DND-41 (cell line): ENCODE results near the gene TRAF3IP1.

ENCODE experiments used
- ATAC-seq: fragments of 200-7000 bp; cut with Tn5 transposase; 3 replicates; pipeline ENCODE4 v1.9.1; 2021; ENCODE audit warnings: low read depth; ENCODE audit not compliant: insufficient read depth
- DNase-seq: peaks from one replicate; pipeline ENCODE4 v3.0.0-alpha.2; 2020
- H2AFZ ChIP-seq: 2 replicates; pipeline ENCODE4 v1.6.0; 2012; ENCODE audit warnings: low read depth, low read length
- H3K27ac ChIP-seq: 2 replicates; pipeline ENCODE4 v1.5.1; 2012; ENCODE audit warnings: low read length, inconsistent platforms
- H3K27me3 ChIP-seq: fragments of 200-600 bp; sonication (generic); 2 replicates; pipeline ENCODE4 v1.6.0; 2012; ENCODE audit warnings: low read length, mild to moderate bottlenecking, inconsistent platforms; ENCODE audit not compliant: insufficient read depth, poor library complexity
- H3K36me3 ChIP-seq: 2 replicates; pipeline ENCODE4 v1.5.1; 2012; ENCODE audit warnings: low read length, inconsistent platforms; ENCODE audit not compliant: insufficient read depth
- H3K4me1 ChIP-seq: 2 replicates; pipeline ENCODE4 v1.5.1; 2012; ENCODE audit warnings: mild to moderate bottlenecking, low read length; ENCODE audit not compliant: insufficient read depth
- H3K4me2 ChIP-seq: 2 replicates; pipeline ENCODE4 v1.6.0; 2012; ENCODE audit warnings: mild to moderate bottlenecking, moderate library complexity, low read length, inconsistent platforms; ENCODE audit not compliant: insufficient read depth
- H3K4me3 ChIP-seq, 2 experiments: fragments of 200-600 bp in 1 of 2; shearing (Covaris generic) in 1 of 2; 2 replicates each; pipeline ENCODE4 v1.5.1; 2012 to 2016; ENCODE audit warnings: inconsistent platforms in 2 of 2, low read length in 2 of 2, mild to moderate bottlenecking in 2 of 2, low read depth in 1 of 2, moderate library complexity in 1 of 2
- H3K79me2 ChIP-seq: 2 replicates; pipeline ENCODE4 v1.6.0; 2012; ENCODE audit warnings: low read length, inconsistent platforms; ENCODE audit not compliant: insufficient read depth
- H3K9ac ChIP-seq: 2 replicates; pipeline ENCODE4 v1.6.0; 2012; ENCODE audit warnings: low read depth, mild to moderate bottlenecking, inconsistent platforms, low read length, moderate library complexity
- H3K9me3 ChIP-seq: 2 replicates; pipeline ENCODE4 v1.5.1; 2012; ENCODE audit warnings: low read length, moderate library complexity, mild to moderate bottlenecking, inconsistent platforms; ENCODE audit not compliant: insufficient read depth, severe bottlenecking
- H4K20me1 ChIP-seq: 2 replicates; pipeline ENCODE4 v1.6.0; 2012; ENCODE audit warnings: low read length; ENCODE audit not compliant: insufficient read depth
- EZH2 ChIP-seq: IDR thresholded peaks from 3 replicates; pipeline ENCODE4 v1.6.1; 2012; ENCODE audit warnings: borderline replicate concordance, low read depth, mild to moderate bottlenecking, moderate library complexity, low read length, inconsistent platforms; ENCODE audit not compliant: severe bottlenecking
- TF ChIP-seq, protein P1 (sequence below): IDR thresholded peaks from 2 replicates; pipeline ENCODE4 v1.5.1; 2012; ENCODE audit warnings: borderline replicate concordance, low read length, moderate library complexity, mild to moderate bottlenecking; ENCODE audit not compliant: poor library complexity, severe bottlenecking; ENCODE audit errors: extremely low read depth

Gene TRAF3IP1

DNA sequence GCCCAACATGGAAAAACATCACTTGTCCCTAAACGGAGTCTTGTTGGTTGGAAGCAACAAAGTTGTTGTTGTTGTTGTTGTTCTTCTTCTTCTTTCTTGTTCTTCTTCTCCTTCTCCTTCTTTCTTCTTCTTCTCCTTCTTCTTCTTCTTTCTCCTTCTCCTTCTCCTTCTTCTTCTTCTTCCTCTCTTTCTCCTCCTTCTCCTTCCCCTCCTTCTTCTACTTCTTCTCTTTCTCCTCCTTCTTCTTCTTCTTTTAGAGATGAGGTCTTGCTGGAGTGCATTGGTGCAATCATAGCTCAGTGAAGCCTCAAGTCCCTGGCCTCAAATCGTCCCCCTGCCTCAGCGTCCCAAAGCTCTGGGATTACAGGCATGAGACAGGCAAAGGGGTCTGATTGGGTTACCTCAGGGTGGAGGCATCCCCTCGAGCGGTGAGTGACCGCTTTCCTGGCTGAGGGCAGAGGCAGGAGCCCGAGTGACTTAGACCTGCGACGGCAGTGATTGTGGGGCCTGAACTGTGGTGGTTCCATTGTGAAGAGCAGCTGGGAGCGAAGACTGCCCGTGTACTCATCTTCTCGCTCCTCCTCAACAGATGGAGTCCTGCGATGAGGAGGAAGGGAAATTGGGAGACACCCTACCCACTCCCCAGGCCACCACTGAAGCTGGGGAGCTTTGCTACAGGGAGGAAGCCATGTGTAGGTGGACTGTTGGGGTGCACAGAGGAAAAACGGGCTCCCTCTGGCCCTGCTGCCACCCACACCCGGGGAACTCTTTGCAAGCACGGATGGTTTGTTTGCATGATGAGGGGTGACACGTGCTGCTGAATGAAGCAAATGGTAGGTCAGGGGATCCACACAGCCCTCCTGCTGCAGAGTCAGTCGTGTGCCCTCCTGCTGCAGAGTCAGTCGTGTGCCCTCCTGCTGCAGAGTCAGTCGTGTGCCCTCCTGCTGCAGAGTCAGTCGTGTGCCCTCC, 24.9 kb upstream of the TRAF3IP1 start:
- Histone ChIP-seq H3K79me2 (no peaks in the 10 kb centered on the region), H3K27me3 (peaks cover 8% of the 10 kb centered on the region), H3K4me1 (no peaks in the 10 kb centered on the region), H2AFZ (no peak overlapping the region), H3K9ac (no peak overlapping the region), H3K4me2 (no peak overlapping the region), H3K9me3 (no peaks in the 10 kb centered on the region), H3K4me3 (no peak overlapping the region), H3K36me3 (no peaks in the 10 kb centered on the region), H4K20me1 (0 out of 2 replicates have a peak, but pooled peaks cover 3% of the 10 kb centered on the region), H3K27ac (no peak overlapping the region)
- no peak for DNase-seq
- no peak for ATAC-seq
- no peak for TF ChIP-seq EZH2
- TF ChIP-seq, protein P1, sequence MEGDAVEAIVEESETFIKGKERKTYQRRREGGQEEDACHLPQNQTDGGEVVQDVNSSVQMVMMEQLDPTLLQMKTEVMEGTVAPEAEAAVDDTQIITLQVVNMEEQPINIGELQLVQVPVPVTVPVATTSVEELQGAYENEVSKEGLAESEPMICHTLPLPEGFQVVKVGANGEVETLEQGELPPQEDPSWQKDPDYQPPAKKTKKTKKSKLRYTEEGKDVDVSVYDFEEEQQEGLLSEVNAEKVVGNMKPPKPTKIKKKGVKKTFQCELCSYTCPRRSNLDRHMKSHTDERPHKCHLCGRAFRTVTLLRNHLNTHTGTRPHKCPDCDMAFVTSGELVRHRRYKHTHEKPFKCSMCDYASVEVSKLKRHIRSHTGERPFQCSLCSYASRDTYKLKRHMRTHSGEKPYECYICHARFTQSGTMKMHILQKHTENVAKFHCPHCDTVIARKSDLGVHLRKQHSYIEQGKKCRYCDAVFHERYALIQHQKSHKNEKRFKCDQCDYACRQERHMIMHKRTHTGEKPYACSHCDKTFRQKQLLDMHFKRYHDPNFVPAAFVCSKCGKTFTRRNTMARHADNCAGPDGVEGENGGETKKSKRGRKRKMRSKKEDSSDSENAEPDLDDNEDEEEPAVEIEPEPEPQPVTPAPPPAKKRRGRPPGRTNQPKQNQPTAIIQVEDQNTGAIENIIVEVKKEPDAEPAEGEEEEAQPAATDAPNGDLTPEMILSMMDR, result no peak

DNA sequence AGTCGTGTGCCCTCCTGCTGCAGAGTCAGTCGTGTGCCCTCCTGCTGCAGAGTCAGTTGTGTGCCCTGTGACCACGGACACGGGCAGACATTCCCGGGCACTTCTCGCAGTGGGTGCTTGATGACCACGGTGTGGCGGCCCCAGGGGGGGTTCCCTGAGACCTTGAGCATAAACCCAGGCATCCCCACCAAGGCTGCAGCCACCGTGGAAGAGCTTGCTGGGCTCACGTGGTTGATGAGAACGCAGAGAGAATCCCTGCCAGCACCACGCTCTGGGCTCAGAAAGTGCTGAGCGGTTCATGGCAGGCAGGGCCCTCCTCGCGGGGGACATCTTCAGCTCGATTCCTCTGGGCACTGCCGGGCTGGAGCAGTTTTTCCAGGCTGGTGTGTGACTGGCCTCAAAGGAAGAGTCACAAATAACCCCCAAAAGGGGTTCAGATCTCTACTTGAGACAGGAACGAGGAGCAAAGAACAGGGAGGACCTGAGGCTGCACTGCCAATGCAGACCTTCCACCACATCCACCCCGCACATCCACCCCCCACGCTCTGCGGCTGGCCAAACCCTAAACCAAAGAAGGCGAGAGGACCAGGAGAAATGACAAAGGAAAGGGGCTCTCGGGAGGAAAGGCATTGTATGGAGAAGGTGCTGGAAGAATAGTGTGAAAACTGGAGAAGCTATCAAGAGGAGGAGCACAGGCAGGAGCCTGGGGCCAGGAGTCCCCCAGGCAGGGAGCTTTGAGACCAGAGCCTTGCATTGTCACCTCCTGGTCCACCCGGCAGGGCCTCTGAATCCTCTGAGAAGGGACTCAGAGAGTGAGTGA, 23.5 kb upstream of the TRAF3IP1 start:
- no peak overlapping the region for H3K4me2 ChIP-seq
- no peak overlapping the region for H3K27ac ChIP-seq
- peaks cover 8% of the 10 kb centered on the region for H3K27me3 ChIP-seq
- no peak overlapping the region for H3K4me3 ChIP-seq
- H4K20me1 ChIP-seq, result 0 out of 2 replicates have a peak, but pooled peaks cover 3% of the 10 kb centered on the region
- H3K4me1 ChIP-seq, result no peaks in the 10 kb centered on the region
- H3K9me3 ChIP-seq, result no peaks in the 10 kb centered on the region
- H2AFZ ChIP-seq, result no peak overlapping the region
- ATAC-seq (no peak), DNase-seq (no peak)
- H3K9ac ChIP-seq, result no peak overlapping the region
- no peaks in the 10 kb centered on the region for H3K36me3 ChIP-seq
- TF ChIP-seq, protein P1, result no peak
- TF ChIP-seq EZH2, result no peak
- H3K79me2 ChIP-seq, result no peaks in the 10 kb centered on the region

DNA sequence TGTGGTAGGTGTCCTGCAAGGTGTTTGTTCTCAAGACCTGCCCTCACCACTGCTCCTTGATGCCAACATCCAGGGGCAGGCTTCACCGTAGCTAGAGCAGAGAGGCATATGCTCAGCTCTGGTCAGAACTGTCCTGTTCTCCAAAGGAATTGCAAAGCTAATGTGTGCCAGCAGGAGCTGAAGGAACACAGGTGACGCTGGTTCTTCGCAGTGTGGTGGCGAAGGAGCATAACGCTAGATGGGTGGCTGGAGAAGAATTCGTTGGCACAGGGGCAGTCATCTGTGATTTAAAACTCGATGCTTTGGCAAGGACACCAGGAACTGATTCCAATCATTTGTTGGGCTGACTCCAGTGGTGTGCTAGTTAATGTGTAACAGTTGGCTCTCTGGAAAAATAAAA, 20.5 kb upstream of the TRAF3IP1 start:
- Histone ChIP-seq H3K27me3 (peaks cover 8% of the 10 kb centered on the region), H3K4me2 (no peak overlapping the region)
- no peak for ATAC-seq

More for the DNA sequence above, 20.5 kb upstream of the TRAF3IP1 start:
- no peaks in the 10 kb centered on the region for H3K36me3 ChIP-seq
- no peaks in the 10 kb centered on the region for H3K9me3 ChIP-seq
- no peaks in the 10 kb centered on the region for H3K79me2 ChIP-seq
- DNase-seq, result no peak
- H2AFZ ChIP-seq, result no peak overlapping the region
- no peak overlapping the region for H3K9ac ChIP-seq
- 0 out of 2 replicates have a peak, but pooled peaks cover 3% of the 10 kb centered on the region for H4K20me1 ChIP-seq
- no peaks in the 10 kb centered on the region for H3K4me1 ChIP-seq
- TF ChIP-seq EZH2, result no peak
- TF ChIP-seq, protein P1, result no peak
- no peak overlapping the region for H3K4me3 ChIP-seq
- no peak overlapping the region for H3K27ac ChIP-seq
